ENCODE measurements around the gene RBMY1A1. TPM values are rescaled to one million over a fixed set of nuclear protein-coding genes. Genes with fewer than 3 reads are reported as not detected.
"Not testable (repeated sequence)": the region's sequence is repeated elsewhere in the genome, so short reads cannot be mapped to it uniquely, and the experiment has no call there.

RBMY1A1 gene
- total RNA-seq, 1 donor from 2014 or later = not detected

DNA sequence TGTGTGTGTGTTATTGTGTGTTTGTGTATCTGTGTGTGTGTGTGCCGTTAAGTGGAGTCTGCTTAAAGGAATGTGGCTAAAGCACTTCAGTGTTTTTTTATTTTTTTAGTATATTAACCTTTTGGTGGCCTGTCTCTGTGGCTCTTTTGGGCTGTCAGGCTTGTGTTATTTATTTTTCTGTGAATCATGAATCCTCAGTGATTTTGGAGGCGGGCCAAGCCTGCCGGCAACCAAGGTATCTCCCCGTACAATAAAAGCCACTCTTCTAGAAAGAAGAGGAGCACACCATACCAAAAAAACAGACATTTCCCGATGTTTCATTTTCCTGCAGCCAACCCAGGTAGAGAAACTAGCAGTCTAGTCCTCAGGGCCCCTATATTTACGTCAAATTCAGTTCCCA, 57.4 kb downstream of the RBMY1A1 start:
- no peak overlapping the region for H3K4me3 ChIP-seq (ENCODE audit: insufficient read depth, low read depth, low read length)
- H2AFZ ChIP-seq (ENCODE audit: low read depth, low read length) = no peak overlapping the region
- DNase-seq (ENCODE audit: low read depth) (no peak), FAIRE-seq (no peak)
- H4K20me1 ChIP-seq (ENCODE audit: insufficient read depth, low read length) = no peaks in the 10 kb centered on the region
- no peaks in the 10 kb centered on the region for H3K9me3 ChIP-seq (ENCODE audit: insufficient read depth, low read depth, low read length)
- H3K79me2 ChIP-seq (ENCODE audit: insufficient read depth, low read length) = no peaks in the 10 kb centered on the region
- no peak overlapping the region for H3K27ac ChIP-seq (ENCODE audit: low read depth, low read length)
- H3K27me3 ChIP-seq (ENCODE audit: insufficient read depth, low read length) = no peaks in the 10 kb centered on the region
- no peaks in the 10 kb centered on the region for H3K4me1 ChIP-seq (ENCODE audit: insufficient read depth, low read length)
- Mint-ChIP-seq H3K27ac (ENCODE audit: unreplicated experiment) (no peak overlapping the region), H3K4me1 (ENCODE audit: low read depth, unreplicated experiment) (no peaks in the 10 kb centered on the region), H3K9me3 (ENCODE audit: unreplicated experiment) (peaks cover 10% of the 10 kb centered on the region), H3K36me3 (ENCODE audit: low read depth, unreplicated experiment) (no peaks in the 10 kb centered on the region), H3K4me3 (ENCODE audit: unreplicated experiment) (no peak overlapping the region), H3K27me3 (ENCODE audit: low read depth, unreplicated experiment) (no peaks in the 10 kb centered on the region)
- TF ChIP-seq, protein P1, sequence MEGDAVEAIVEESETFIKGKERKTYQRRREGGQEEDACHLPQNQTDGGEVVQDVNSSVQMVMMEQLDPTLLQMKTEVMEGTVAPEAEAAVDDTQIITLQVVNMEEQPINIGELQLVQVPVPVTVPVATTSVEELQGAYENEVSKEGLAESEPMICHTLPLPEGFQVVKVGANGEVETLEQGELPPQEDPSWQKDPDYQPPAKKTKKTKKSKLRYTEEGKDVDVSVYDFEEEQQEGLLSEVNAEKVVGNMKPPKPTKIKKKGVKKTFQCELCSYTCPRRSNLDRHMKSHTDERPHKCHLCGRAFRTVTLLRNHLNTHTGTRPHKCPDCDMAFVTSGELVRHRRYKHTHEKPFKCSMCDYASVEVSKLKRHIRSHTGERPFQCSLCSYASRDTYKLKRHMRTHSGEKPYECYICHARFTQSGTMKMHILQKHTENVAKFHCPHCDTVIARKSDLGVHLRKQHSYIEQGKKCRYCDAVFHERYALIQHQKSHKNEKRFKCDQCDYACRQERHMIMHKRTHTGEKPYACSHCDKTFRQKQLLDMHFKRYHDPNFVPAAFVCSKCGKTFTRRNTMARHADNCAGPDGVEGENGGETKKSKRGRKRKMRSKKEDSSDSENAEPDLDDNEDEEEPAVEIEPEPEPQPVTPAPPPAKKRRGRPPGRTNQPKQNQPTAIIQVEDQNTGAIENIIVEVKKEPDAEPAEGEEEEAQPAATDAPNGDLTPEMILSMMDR (IDR thresholded peaks at IDR 0.05; ENCODE audit: insufficient read depth, low read depth, low read length) = no peak
- no peak for TF ChIP-seq EZH2 (IDR thresholded peaks at IDR 0.05; ENCODE audit: insufficient read depth, low read length)
- H3K4me2 ChIP-seq (ENCODE audit: low read length) = no peak overlapping the region
- H3K9ac ChIP-seq (ENCODE audit: low read length) = no peak overlapping the region
- H3K36me3 ChIP-seq (ENCODE audit: insufficient read depth, low read length) = no peaks in the 10 kb centered on the region

- not testable (repeated sequence) for FAIRE-seq; H3K9me3 ChIP-seq (ENCODE audit: insufficient read depth, low read depth, low read length); H3K4me3 Mint-ChIP-seq (ENCODE audit: unreplicated experiment); H3K4me1 Mint-ChIP-seq (ENCODE audit: low read depth, unreplicated experiment); H3K4me3 ChIP-seq (ENCODE audit: insufficient read depth, low read depth, low read length); H3K27ac Mint-ChIP-seq (ENCODE audit: unreplicated experiment); H3K36me3 ChIP-seq (ENCODE audit: insufficient read depth, low read length); H3K79me2 ChIP-seq (ENCODE audit: insufficient read depth, low read length); H2AFZ ChIP-seq (ENCODE audit: low read depth, low read length); DNase-seq (ENCODE audit: low read depth); H4K20me1 ChIP-seq (ENCODE audit: insufficient read depth, low read length); H3K27me3 Mint-ChIP-seq (ENCODE audit: low read depth, unreplicated experiment); H3K4me1 ChIP-seq (ENCODE audit: insufficient read depth, low read length); H3K27ac ChIP-seq (ENCODE audit: low read depth, low read length); H3K9ac ChIP-seq (ENCODE audit: low read length); H3K27me3 ChIP-seq (ENCODE audit: insufficient read depth, low read length); H3K4me2 ChIP-seq (ENCODE audit: low read length); H3K36me3 Mint-ChIP-seq (ENCODE audit: low read depth, unreplicated experiment)
- H3K9me3 Mint-ChIP-seq (ENCODE audit: unreplicated experiment) = peaks cover 15% of the 10 kb centered on the region
These were observed 61.6 kb downstream of the RBMY1A1 start for GRCh38 chrY:21596287-21596686.

Other genes starting within 250 kb of the RBMY1A1 start
- gene RBMY1B, start 23.5 kb upstream of the RBMY1A1 start, total RNA-seq = not detected in 2 replicates